Astrocyte (in vitro differentiated cells and primary cell): ENCODE data around the gene TAAR1.

Experiments used
- CTCF ChIP-seq: IDR thresholded peaks from 2 replicates; pipeline ENCODE4 v1.5.1; 2011; ENCODE audit warnings: low read depth, mild to moderate bottlenecking, inconsistent platforms, low read length, moderate library complexity; ENCODE audit not compliant: insufficient read depth
- EZH2 ChIP-seq: IDR thresholded peaks from 2 replicates; pipeline ENCODE4 v1.6.1; 2012; ENCODE audit warnings: mild to moderate bottlenecking, low read length, inconsistent platforms; ENCODE audit not compliant: insufficient read depth

GRCh38 chr6:132666118-132666517 is 7.1 kb upstream of the TAAR1 start:
- TF ChIP-seq CTCF (no peak), EZH2 (no peak)
